Pons (tissue), 1 donor: Measurements from ENCODE around the gene C10orf62.
"Not testable (repeated sequence)": the region's sequence is repeated elsewhere in the genome, so short reads cannot be mapped to it uniquely, and the experiment has no call there.

Experiments
- DNase-seq: peaks from one replicate; pipeline ENCODE4 v3.0.0-alpha.2; 2016; ENCODE audit warnings: low spot score

The C10orf62 gene

DNA sequence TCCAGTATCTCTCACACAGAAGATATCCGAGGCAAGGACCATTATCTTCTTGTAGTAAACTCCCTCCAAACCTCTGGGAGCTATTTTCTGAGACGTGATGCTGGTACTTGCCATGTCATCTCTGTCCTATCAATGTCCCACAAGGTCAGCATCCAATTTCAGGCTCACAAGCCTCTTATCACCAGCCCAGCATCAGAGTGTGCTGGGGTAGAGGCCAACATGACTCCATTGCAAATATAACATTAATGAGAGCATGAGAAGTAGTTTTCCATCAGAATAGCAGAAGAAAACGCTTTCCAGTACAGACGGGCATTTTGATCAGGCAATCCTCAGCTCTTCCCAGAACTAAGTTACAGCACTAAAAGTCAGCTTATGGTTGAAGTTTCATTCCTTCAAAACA is 38.2 kb downstream of the C10orf62 start:
- DNase-seq: no peak

DNA sequence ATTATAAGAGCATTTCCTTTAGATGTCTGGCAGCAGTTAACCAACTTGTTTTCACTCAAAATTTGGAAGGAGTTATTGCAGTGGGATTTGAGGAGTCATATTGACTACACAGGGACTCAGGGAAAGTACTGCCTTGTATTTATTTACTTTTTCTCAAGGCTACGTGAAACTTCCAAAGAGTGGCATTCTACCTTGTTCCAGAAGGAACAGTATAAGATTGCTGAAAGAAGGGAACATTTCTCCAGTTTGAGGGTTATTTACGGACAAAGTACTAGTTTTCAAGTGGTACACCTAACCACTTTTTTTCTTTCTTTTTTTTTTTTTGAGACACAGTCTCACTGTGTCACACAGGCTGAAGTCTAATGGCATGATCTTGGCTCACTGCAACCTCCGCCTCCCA is 38.7 kb downstream of the C10orf62 start:
- DNase-seq: no peak

DNA sequence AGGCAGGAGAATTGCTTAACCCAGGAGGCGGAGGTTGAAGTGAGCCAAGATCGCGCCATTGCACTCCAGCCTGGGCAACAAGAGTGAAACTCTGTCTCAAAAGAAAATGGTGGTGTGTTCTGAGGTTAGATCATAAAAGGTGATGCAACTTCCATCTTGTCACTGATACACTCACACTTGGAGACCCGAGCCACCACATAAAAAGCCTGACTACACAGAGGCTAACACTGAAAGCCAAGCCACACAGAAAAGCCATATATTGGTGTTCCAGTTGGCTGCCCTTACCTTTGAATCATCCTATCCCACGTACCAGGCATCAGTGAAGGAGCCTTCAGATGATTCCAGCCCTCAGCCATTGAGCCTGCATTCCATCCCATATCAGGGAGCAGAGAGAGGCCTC is 39.8 kb downstream of the C10orf62 start:
- DNase-seq: no peak

DNA sequence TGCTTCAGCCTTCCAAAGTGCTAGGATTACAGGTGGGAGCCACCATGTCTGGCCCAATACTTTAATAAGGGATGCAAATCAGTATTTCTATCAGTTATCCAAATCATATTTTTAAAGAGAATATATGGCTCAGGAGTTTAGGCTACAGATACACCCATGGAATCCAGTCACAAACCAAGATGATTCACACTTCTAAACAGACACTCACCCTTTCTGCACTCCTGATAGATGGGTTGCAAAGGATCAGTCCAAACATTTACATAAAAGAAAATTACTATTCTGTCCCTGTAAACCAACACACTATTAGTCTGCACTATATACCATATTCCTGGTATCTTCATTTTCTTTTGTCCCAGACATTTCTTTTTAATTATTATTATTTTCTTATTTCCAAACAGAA is 41.6 kb downstream of the C10orf62 start:
- no peak for DNase-seq

DNA sequence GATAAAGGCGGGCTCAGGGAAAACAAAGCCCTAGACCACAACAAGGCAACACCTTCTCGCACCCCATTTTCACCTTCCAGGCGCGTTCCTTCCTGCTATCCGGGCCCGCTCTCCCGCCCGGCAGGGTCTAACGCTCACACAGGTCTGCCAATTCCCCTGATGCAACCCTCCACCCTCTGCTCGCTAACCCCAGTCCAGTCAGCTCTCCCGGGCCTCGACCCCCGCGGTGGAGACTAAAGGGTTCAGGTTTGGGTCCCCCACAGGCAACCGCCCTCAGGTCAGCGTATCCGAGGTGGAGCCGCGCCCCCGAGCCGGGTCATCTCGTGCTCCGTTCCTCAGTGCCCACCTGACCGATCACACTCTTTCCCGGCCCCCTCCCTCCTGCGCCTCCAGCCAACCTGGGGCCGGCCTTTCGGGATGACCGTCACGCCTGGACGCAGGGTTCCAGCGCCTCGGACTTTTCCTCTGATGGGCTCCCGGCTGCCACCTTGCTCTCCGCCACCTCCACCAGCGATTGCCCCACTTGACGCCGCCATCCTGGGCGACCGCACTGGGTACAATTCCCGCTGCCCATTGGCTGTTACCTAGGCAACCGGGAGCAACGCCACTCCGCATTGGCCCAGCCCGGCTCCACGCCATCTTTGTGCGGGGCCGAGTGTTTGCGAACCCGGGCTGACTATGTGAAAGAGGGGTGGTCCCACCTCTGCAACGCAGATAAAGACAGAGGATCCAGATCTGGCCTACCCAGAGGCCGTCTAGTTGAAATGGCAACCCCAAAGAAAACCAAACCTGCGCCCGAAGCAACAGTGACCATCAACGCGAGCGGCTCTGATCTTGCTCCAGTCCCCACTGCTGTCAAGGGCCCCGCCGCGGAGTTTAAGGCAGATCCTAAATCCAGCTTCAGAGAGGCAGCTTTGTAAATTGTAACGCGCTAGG is 43.7 kb downstream of the C10orf62 start, which contains the start of gene MORN4:
Gene MORN4, minus strand, starts transcription at position 552 of the 936 bp plus-strand sequence. CDS start 13,847 bp downstream, outside the sequence.
- DNase-seq: peak; percentile 86

DNA sequence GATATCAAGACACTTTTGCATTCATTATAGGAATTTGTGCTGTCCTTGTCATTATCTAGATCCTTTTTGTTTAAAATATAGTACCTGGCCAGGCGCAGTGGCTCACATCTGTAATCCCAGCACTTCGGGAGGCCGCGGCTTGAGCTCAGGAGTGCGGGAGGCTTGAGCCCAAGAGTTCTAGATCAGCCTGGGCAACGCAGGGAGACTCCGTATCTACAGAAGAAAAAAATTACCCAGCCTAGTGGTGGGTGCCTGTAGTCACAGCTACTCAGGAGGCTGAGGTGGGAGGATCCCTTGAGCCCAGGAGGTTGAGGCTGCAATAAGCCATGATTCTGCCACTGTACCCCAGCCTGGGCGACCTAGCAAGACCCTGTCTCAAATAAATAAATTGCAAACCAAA is 44.4 kb downstream of the C10orf62 start:
- DNase-seq: no peak

DNA sequence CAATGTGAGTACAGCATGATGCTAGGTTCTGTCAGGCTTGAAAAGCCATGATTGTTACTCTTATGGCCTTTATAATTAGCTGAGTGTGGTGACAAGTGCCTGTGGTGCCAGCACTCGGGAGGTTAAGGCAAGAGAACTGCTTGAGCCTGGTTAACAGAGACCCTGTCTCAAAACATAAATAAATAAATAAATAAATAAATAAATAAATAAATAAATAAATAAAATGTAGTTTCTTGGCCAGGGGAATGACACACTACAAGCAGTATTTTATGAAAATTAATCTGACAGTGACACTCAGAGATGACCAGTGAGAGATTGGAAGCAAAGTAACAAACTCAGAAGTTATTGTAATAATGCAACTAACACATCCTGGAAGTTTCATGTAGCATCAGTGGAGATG is 46.1 kb downstream of the C10orf62 start:
- no peak for DNase-seq

DNA sequence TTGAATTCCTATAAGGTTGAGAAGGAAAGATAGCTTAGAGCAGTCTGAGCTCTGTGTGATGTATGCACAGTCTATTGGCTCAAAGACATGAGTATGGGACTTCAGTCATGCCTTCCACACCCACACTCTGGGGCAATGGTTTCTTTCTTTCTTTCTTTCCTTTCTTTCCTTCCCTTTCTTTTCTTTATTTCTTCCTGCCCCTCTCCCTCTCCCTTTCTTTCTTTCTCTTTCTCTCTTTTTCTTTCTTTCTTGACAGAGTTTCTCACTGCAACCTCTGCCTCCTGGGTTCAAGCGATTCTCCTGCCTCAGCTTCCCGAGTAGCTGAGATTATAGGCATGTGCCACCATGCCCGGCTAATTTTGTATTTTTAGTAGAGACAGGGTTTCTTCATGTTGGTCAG is 49.6 kb downstream of the C10orf62 start:
- DNase-seq: not testable (repeated sequence)

DNA sequence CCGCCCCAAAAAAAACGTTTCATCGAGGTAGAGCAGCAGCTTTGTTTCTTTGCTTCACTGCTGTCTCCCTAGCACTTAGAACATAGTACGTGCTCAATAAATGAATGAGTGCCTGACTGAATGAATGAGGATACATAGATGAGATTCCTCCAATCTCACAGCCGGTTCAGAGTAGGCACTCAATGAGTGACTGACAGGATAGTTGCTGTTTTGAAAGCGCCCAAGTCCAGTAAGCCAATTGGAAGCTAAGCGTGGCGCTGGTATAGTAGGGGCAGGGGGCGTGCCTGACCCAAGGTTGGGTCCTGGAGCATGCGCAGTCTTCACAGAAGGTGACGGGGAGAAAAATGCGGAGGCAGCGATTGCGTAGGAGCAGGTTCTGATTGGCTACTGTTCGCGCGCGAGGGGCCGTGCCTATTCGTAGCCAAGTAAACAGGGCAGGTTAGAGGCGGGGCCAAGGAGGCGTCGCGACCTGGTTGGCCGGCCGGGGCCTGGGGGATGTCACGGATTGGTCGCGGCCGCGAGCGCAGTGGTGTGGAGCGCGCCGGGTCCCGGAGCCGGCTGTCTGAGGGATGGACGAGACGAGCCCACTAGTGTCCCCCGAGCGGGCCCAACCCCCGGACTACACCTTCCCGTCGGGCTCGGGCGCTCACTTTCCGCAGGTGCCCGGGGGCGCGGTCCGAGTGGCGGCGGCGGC is 50.8 kb downstream of the C10orf62 start, which contains the start of gene PI4K2A:
Gene PI4K2A, plus strand, starts transcription at position 498 of the 694 bp plus-strand sequence. Its CDS starts 72 bp downstream, at position 570.
- peak; percentile 98 for DNase-seq
